Neuronal stem cell (in vitro differentiated cells): ENCODE measurements around the gene MAPRE3.

ENCODE experiments used
- DNase-seq: peaks from one replicate; pipeline ENCODE4 v3.0.0-alpha.2; 2013; ENCODE audit warnings: low spot score
- H2AFZ ChIP-seq: one replicate; pipeline ENCODE4 v1.6.1; 2013; ENCODE audit warnings: mild to moderate bottlenecking, low read length, inconsistent platforms
- H2AK5ac ChIP-seq: 2 replicates; pipeline ENCODE4 v1.6.1; 2013; ENCODE audit warnings: low read depth, mild to moderate bottlenecking, inconsistent platforms, low read length, moderate library complexity, mixed read lengths
- H2BK120ac ChIP-seq: 2 replicates; pipeline ENCODE4 v1.6.1; 2013; ENCODE audit warnings: low read depth, mild to moderate bottlenecking, inconsistent platforms, low read length, moderate library complexity, mixed read lengths
- H2BK12ac ChIP-seq: one replicate; pipeline ENCODE4 v1.6.1; 2013; ENCODE audit warnings: low read length, inconsistent platforms
- H2BK15ac ChIP-seq: 2 replicates; pipeline ENCODE4 v1.6.1; 2013; ENCODE audit warnings: mild to moderate bottlenecking, low read length, inconsistent platforms, mixed read lengths
- H2BK5ac ChIP-seq: one replicate; pipeline ENCODE4 v1.6.1; 2013; ENCODE audit warnings: inconsistent platforms, mild to moderate bottlenecking, low read length, moderate library complexity
- H3K14ac ChIP-seq: one replicate; pipeline ENCODE4 v1.6.1; 2013; ENCODE audit warnings: low read length, inconsistent platforms
- H3K18ac ChIP-seq: 2 replicates; pipeline ENCODE4 v1.6.1; 2013; ENCODE audit warnings: low read length, inconsistent platforms
- H3K23ac ChIP-seq: 2 replicates; pipeline ENCODE4 v1.6.1; 2013; ENCODE audit warnings: low read depth, mild to moderate bottlenecking, mixed read lengths, low read length, inconsistent platforms; ENCODE audit not compliant: poor library complexity
- H3K27ac ChIP-seq: replicated peaks from 3 replicates; pipeline ENCODE4 v1.5.1; 2013; ENCODE audit warnings: low read length, inconsistent platforms
- H3K27me3 ChIP-seq, 3 experiments: 2 replicates each; pipeline ENCODE4 v1.6.1; 2013; ENCODE audit warnings: low read length in 3 of 3, mild to moderate bottlenecking in 2 of 3, inconsistent platforms in 1 of 3, low read depth in 1 of 3, mixed read lengths in 1 of 3, moderate library complexity in 1 of 3; ENCODE audit not compliant: control insufficient read depth in 3 of 3, insufficient read depth in 3 of 3
- H3K36me3 ChIP-seq, 2 donors: replicated peaks in 1 of 2; 2 replicates each; pipeline ENCODE4 v1.6.1; 2013; ENCODE audit warnings: low read length in 2 of 2; ENCODE audit not compliant: control insufficient read depth in 2 of 2, insufficient read depth in 2 of 2
- H3K4ac ChIP-seq: 2 replicates; pipeline ENCODE4 v1.6.1; 2013; ENCODE audit warnings: inconsistent platforms, mild to moderate bottlenecking, low read length, moderate library complexity
- H3K4me1 ChIP-seq, 2 donors: 1 replicate in 1 of 2; 2 replicates in 1 of 2; pipeline ENCODE4 v1.6.1; 2013; ENCODE audit warnings: low read length in 2 of 2, low read depth in 1 of 2; ENCODE audit not compliant: control insufficient read depth in 2 of 2, insufficient read depth in 1 of 2
- H3K4me2 ChIP-seq: one replicate; pipeline ENCODE4 v1.6.1; 2013; ENCODE audit warnings: mild to moderate bottlenecking, low read length, inconsistent platforms; ENCODE audit not compliant: insufficient read depth, poor library complexity, severe bottlenecking
- H3K4me3 ChIP-seq, 2 donors: 2 replicates each; pipeline ENCODE4 v1.5.1; 2013; ENCODE audit warnings: low read length in 2 of 2, mild to moderate bottlenecking in 2 of 2, inconsistent platforms in 1 of 2, moderate library complexity in 1 of 2
- H3K79me1 ChIP-seq: one replicate; pipeline ENCODE4 v1.6.1; 2013; ENCODE audit warnings: low read depth, mild to moderate bottlenecking, inconsistent platforms, low read length, moderate library complexity
- H3K9ac ChIP-seq: one replicate; pipeline ENCODE4 v1.6.1; 2013; ENCODE audit warnings: mild to moderate bottlenecking, low read depth, low read length, inconsistent platforms; ENCODE audit not compliant: poor library complexity
- H3K9me3 ChIP-seq, 2 donors: replicated peaks in 1 of 2; 2 replicates each; pipeline versions ENCODE3 to v1.6.1; 2013; ENCODE audit warnings: low read length in 2 of 2, mild to moderate bottlenecking in 2 of 2, inconsistent platforms in 1 of 2, low read depth in 1 of 2, mixed read lengths in 1 of 2, moderate library complexity in 1 of 2; ENCODE audit not compliant: control insufficient read depth in 2 of 2, insufficient read depth in 1 of 2
- H4K8ac ChIP-seq: one replicate; pipeline ENCODE4 v1.6.1; 2013; ENCODE audit warnings: low read depth, mild to moderate bottlenecking, inconsistent platforms, low read length, moderate library complexity
- H4K91ac ChIP-seq: one replicate; pipeline ENCODE4 v1.6.1; 2013; ENCODE audit warnings: low read length, low read depth, mild to moderate bottlenecking, inconsistent platforms; ENCODE audit not compliant: poor library complexity
- WGBS, 2 donors: extraction: QIAGEN DNeasy Blood & Tissue Kit; methylation state at CpG; one replicate each; pipeline ENCODE4 v1.1.7; 2013; ENCODE audit warnings: missing lambda C conversion rate in 2 of 2, mixed read lengths in 1 of 2; ENCODE audit not compliant: insufficient read length in 2 of 2, insufficient replicate concordance in 1 of 2; ENCODE audit errors: extremely low coverage in 2 of 2; 5-methylcytosine and 5-hydroxymethylcytosine counted together

Gene MAPRE3

GRCh38 chr2:27058210-27058609, 87.8 kb downstream of the MAPRE3 start:
- H3K18ac ChIP-seq, result no peak overlapping the region
- H3K79me1 ChIP-seq, result peaks cover 2% of the 10 kb centered on the region
- no peak overlapping the region for H3K4ac ChIP-seq
- H3K27me3 ChIP-seq, result no peaks in the 10 kb centered on the region
- H2BK5ac ChIP-seq, result no peak overlapping the region
- H2AK5ac ChIP-seq, result no peak overlapping the region
- no CpG with 5 or more reads among the region's 10 CpGs for WGBS, 2 donors
- H3K36me3 ChIP-seq, result peaks cover 53 to 91% of the 10 kb centered on the region in 2 donors
- no peak for DNase-seq
- peaks cover 0 to 2% of the 10 kb centered on the region in 2 donors for H3K9me3 ChIP-seq
- no peak overlapping the region for H3K27ac ChIP-seq
- H3K4me1 ChIP-seq, result no peaks in the 10 kb centered on the region
- H2BK12ac ChIP-seq, result no peak overlapping the region
- H3K23ac ChIP-seq, result peak overlapping the region; percentile 50
- H2BK15ac ChIP-seq, result no peak overlapping the region
- no peak overlapping the region for H3K4me3 ChIP-seq
- H4K8ac ChIP-seq, result peak overlapping the region; percentile 70
- peak overlapping the region; percentile 64 for H3K9ac ChIP-seq
- H2BK120ac ChIP-seq, result no peak overlapping the region
- no peak overlapping the region for H2AFZ ChIP-seq
- no peak overlapping the region for H3K4me2 ChIP-seq
- H3K14ac ChIP-seq, result no peak overlapping the region
- H4K91ac ChIP-seq, result no peak overlapping the region

- Histone ChIP-seq H2AFZ (no peak overlapping the region), H3K4me3 (no peak overlapping the region), H3K79me1 (no peaks in the 10 kb centered on the region), H3K9me3 (peaks cover 0 to 2% of the 10 kb centered on the region in 2 donors), H2BK120ac (no peak overlapping the region), H3K23ac (no peak overlapping the region), H3K4ac (no peak overlapping the region), H2BK15ac (no peak overlapping the region), H3K4me1 (no peaks in the 10 kb centered on the region), H2BK12ac (no peak overlapping the region), H3K9ac (no peak overlapping the region), H3K14ac (no peak overlapping the region), H3K27ac (no peak overlapping the region), H3K36me3 (peaks cover 46 to 89% of the 10 kb centered on the region in 2 donors), H3K4me2 (no peak overlapping the region), H2BK5ac (no peak overlapping the region), H4K91ac (no peak overlapping the region), H3K18ac (no peak overlapping the region), H3K27me3 (no peaks in the 10 kb centered on the region), H4K8ac (no peak overlapping the region), H2AK5ac (no peak overlapping the region)
- WGBS, 2 donors, result no CpG with 5 or more reads among the region's 15 CpGs
- DNase-seq, result no peak
Observed at GRCh38 chr2:27059141-27059820, 88.8 kb downstream of the MAPRE3 start.

DNA sequence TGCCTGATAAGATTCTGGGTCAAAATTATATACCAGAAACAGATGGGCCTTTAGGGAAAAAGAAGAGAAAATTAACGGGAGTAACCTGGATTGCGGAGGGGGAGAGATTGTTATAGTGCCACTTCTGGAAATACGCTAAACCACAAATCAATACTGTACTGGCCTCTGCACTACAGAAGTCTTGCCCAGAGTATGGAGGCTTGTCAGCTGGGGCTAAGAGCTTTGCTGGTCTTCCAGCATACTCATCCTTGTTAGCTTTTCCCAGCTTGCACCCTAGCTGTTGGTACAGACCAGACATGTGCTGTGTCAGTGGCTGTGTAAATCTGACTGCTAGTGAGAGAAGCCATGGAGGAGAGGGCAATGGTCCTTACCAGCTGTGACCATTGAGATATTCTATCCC, 89.9 kb downstream of the MAPRE3 start:
- Histone ChIP-seq H3K4me3 (no peak overlapping the region), H3K27me3 (no peaks in the 10 kb centered on the region), H3K27ac (no peak overlapping the region), H3K23ac (no peak overlapping the region), H2BK15ac (no peak overlapping the region), H2BK5ac (no peak overlapping the region), H3K9ac (no peak overlapping the region), H4K91ac (peak overlapping the region; percentile 76), H2BK120ac (no peak overlapping the region), H3K9me3 (peaks cover 0 to 2% of the 10 kb centered on the region in 2 donors), H3K79me1 (no peaks in the 10 kb centered on the region), H3K4ac (no peak overlapping the region), H3K4me1 (no peaks in the 10 kb centered on the region), H3K18ac (no peak overlapping the region), H2BK12ac (no peak overlapping the region), H2AFZ (no peak overlapping the region), H3K14ac (no peak overlapping the region), H3K36me3 (peaks cover 40 to 86% of the 10 kb centered on the region in 2 donors), H4K8ac (no peak overlapping the region), H2AK5ac (no peak overlapping the region), H3K4me2 (no peak overlapping the region)
- DNase-seq, result no peak
- WGBS, 2 donors, result no CpG with 5 or more reads among the region's 3 CpGs

- H3K9ac ChIP-seq, result no peak overlapping the region
- no peak for DNase-seq
- WGBS, 2 donors, result no CpG with 5 or more reads among the region's 3 CpGs
- no peak overlapping the region for H2BK12ac ChIP-seq
- H3K23ac ChIP-seq, result no peak overlapping the region
- peaks cover 1% of the 10 kb centered on the region for H3K79me1 ChIP-seq
- H3K4me3 ChIP-seq, result no peak overlapping the region
- peaks cover 0 to 2% of the 10 kb centered on the region in 2 donors for H3K9me3 ChIP-seq
- H2BK120ac ChIP-seq, result no peak overlapping the region
- no peak overlapping the region for H4K8ac ChIP-seq
- H2AK5ac ChIP-seq, result no peak overlapping the region
- no peak overlapping the region for H3K27ac ChIP-seq
- H3K27me3 ChIP-seq, result no peaks in the 10 kb centered on the region
- no peak overlapping the region for H3K18ac ChIP-seq
- no peak overlapping the region for H3K14ac ChIP-seq
- H3K36me3 ChIP-seq, result peaks cover 37 to 86% of the 10 kb centered on the region in 2 donors
- H2BK15ac ChIP-seq, result no peak overlapping the region
- H4K91ac ChIP-seq, result no peak overlapping the region
- H2BK5ac ChIP-seq, result no peak overlapping the region
- no peak overlapping the region for H3K4me2 ChIP-seq
- H3K4ac ChIP-seq, result no peak overlapping the region
- H2AFZ ChIP-seq, result no peak overlapping the region
- no peaks in the 10 kb centered on the region for H3K4me1 ChIP-seq
Observed at GRCh38 chr2:27065128-27065527, 94.7 kb downstream of the MAPRE3 start.
